IPS-11a (cell line): Measurements from ENCODE around the gene EIF4EBP2.

Source experiments
- H3K4me3 ChIP-seq: one replicate; pipeline ENCODE4 v1.5.1; 2013; ENCODE audit warnings: low read depth, low read length, control low read depth

The EIF4EBP2 gene

DNA sequence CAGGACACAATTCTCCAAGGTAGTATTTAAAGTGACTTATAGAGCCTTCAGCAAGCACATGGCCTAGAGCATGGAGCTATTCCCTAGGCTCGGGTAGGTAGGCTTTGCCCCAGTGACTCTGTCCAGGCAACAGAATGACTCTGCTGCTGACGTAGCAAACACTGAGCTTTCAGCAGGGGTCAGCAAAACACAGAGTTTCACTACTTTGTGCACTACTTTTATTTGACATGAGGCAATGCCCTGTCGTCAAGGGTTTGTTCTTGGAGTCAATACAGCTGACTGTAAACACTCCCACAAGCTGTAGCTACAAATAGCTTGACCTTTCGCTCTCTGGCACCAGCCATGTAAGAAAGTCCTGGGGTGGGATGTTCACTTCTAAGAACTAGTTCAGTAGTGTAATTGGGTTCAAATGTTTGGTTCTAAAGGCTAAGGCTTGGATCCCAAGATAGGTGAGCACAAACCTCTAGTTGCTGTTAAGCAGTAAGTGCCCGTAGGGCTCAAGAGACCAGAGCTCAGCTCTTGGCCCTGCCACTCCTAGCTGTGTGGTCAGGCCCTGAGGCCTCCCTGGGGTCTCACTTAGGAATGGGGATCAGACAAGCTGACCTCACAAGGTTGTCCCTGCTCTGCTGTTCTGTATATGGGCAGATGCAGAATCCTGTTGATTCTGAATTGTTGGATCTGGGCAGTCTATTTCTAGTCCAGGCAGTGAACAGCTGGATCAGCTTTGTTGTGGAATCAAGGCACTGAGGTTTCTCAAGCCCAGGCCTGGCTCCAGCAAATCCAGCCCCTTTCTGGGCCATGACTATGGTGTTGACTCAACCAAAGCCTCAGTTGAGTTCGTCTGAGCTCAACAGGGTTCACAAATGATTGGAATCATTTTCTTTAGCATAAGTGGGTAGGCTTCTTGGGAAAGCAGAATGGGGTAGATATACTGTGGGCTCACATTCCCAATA lies 26.8 kb downstream of the EIF4EBP2 start:
- no peak overlapping the region for H3K4me3 ChIP-seq

DNA sequence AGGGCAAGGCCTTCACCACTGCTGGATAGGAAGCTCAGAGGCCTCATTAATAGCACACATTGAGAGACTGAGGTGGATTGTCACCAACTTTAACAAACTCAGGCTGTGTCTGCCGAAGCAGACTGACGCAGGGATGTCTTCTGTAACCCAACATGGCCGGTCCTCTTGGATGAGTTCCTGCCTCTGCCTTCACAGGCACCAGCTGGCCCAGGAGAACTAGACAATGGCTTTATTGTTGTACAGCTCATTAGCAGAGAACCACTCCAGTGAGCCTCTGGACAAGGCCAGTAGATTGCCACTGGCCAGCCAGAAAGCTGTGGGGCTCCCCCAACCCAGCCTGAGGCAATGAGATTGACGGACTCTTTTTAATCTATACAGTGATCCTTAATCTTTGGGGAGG lies 28.2 kb downstream of the EIF4EBP2 start:
- no peak overlapping the region for H3K4me3 ChIP-seq

DNA sequence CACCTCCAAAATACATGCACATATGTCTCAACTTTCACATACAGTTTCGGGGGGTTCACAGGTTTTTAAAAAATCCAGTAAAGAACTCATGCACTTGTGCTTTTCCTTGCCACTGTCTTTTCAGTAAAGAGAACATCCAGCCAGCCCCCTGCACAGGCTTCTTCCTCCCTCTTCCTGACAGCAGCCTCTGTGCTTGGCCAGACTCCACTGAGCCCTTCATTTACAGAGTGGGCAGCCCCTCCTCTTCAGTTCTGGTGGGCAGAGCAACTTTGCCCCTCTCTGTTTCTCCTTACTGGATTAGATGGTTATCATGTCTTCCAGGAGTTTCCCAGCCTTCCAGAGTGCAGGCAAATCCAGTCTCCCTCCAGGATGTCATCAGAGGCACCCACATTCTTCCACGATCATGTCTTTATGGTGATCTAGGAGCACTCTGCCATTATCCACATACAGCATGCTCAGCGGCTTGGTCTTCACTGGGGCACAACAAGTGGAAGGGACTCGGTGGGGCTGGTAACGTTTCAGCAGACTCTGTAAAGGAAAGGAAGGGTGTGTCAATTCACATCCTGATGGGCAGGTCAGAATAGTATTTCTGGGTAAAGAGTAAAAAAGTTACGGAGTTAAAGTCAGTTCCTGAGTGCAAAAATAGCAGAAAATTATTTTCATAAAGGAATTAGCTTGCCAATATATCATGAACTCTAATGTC lies 28.8 kb downstream of the EIF4EBP2 start:
- no peak overlapping the region for H3K4me3 ChIP-seq

DNA sequence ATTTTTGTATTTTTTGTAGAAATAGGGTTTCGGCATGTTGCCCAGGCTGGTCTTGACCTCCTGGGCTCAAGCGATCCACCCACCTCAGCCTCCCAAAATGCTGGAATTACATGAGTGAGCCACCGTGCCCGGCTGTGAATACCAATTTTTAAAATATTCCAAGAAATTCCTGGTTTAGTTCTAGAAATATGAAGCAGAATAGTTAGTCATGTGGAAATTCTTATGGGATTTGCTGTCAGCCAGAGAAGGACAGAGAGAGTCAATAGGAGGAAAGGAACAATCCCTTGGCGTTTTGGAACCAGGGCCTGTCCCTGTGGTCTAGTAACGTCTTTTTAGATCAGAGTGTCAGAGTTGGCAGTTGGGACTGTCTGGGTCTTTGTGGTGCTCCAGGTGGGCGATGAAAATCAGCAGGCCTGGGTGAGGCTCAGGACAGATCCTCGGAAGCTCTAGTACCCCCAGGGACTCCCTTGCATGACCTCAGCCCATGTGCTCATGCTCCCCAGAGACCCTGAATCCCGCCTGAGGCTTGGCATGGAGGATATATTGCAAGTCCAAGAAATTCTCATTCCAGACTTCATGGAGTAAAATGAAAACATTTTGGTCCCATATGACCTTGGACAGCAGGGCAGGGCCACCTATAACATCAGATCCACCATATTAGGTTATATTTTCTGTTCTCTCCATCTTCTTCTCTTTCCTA lies 29.8 kb downstream of the EIF4EBP2 start:
- no peak overlapping the region for H3K4me3 ChIP-seq

DNA sequence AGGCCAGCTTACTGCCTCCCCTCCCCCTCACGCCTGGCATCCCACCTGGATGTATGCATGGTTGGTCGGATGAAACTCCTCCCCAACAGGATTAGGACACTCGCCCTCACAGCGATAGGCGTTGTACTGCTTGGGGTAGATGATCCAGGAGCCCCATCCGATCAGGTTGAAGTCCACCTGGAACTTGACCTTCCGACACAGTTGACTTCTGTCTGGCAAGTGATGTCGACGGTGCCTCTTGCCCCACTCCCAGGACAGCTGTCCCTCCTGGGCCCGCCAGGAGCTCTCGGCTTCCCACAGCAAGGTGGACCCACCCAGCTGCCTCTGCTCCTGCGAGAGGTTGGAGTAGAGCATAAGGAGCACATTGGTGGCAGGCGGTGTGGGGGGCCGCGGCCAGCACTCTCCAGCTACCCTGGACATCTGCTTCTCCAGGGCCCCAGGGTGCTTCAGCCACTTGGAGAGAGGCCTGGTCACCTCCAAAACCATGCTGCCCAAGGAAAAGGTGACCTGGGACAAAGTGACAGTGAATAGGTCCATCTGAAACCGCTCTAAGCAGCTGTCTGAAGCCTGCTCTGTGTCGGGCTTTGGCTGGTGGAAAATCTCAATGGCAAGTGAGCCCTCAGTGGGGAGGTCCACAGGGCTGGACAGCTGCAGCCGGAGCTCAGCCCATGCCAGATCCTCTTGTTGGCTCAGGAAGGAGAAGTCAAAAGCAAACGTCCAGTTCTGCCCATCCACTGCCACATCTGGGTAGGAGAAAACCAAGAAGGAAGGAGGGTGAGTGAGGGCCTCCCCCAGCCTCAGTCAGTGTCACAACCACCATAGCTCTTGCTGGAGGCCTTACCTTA lies 31.5 kb downstream of the EIF4EBP2 start:
- H3K4me3 ChIP-seq = no peak overlapping the region

DNA sequence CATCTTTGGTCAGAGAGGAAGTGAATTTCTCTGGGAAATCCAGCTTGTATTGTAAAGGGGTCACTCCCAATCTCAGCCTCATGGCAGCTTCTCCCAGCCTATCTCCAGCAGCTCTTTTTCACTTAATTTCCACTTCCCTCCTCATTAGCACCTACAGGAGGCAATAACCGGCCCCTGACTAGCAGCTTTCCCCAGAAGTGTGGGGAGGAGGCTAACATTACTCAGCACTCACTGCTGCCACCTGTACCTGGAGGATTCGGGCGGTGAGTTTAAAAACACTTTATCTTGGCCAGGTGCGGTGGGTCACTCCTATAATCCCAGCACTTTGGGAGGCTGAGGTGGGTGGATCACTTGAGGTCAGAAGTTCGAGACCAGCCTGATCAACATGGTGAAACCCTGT lies 33.8 kb downstream of the EIF4EBP2 start:
- H3K4me3 ChIP-seq = no peak overlapping the region

DNA sequence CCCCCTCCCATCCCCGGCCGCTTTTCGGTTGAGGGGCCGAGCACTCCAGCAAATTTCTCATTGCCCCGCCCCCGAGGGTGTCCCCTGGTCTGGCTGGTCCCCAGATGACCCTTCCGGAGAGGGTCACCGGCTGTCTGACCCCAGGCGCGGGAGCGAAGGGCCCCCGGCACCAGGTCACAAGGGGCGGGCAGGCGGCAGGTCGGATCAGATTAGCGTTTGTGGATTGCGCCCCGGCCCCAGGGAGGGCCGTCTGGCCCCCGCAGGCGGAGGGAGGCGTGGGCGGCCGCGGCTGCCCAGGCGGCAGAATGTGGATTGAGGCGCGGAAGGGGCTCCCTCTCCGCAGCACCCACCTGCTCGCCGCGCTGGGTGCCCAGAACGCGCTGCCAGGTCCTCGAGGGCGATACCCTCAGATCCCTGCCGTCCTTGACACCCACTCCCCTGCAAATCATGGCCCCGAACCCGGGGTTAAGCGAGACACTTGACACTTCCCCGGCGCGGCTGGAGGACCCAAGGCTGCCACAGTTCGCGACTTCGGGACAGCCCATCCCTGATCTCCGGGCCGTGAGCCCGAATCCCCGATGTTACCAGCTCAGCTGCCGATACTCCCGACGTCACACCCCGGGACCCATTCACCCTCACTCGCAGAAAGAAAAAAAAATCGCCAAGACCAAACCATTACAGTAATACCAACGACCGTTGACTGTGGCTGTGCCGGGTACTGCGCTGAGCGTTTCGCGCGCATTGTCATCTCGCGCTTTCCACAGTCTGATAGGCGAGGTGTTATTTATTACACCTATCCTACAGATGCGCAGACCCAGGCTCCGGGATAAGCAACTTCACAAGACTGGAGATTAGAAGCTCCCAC lies 36.6 kb downstream of the EIF4EBP2 start:
- H3K4me3 ChIP-seq = peak overlapping the region; percentile 69

DNA sequence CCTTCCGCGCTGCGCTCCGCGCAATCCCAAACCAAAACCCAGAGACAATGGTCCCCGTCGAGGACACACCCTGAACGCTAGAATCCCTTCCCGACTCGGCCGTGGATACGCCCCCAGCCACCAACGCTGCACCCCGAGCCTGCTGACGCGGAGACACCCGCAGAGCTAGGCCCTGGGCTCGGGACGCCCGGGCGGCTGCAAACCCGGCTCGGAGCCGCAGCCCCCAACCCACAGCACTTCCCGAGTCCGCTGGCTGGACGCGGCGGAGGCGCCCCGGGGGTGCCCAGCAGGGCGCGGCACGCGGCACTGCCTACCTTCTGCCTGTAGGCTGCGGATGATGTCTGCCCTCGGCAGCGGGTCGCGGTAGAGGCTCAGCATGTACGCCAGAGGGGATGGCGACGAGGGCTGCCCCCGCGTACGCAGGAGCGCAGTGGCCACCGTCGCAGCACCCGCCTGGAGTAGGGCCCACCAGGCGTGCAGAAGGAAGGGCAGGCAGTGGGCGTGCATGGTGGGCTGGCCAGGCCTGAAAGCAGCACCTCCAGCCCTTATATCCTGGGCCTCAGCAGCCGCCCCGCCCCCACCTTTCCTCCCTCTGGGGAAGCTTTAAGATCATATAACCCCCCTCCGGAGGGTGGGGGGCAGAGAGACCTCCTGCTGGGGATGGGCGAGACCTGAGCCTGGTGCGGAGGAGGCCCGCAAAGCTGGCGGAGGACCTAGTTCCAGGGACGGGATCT lies 37.4 kb downstream of the EIF4EBP2 start, which contains the start of gene NODAL:
Gene NODAL (minus strand): TSS at position 521 of the 734 bp plus-strand sequence. CDS start 14 bp downstream, at position 507.
- peak within 1 kb of the TSS; percentile 69 for H3K4me3 ChIP-seq

DNA sequence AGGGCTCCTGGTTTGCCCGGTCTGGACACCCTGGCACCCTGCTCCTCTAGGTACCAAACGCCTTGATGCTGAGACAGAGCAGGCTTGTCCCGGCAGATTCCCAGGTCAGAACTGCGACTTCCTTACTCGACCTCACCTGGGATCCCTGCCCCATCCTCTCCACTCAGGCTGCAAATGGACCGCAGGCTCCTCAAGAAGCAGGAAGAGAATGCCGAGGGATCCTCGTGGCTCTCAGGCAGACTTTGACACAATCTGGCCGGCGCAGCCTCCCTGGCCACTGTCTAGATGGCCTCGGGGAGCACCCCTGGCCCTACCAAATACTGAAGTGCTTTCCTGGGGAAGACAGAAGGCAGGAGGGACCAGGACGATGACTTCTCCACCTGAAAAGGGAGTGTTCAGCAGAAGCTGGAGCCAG lies 38.0 kb downstream of the EIF4EBP2 start:
- H3K4me3 ChIP-seq = peak overlapping the region; percentile 21

DNA sequence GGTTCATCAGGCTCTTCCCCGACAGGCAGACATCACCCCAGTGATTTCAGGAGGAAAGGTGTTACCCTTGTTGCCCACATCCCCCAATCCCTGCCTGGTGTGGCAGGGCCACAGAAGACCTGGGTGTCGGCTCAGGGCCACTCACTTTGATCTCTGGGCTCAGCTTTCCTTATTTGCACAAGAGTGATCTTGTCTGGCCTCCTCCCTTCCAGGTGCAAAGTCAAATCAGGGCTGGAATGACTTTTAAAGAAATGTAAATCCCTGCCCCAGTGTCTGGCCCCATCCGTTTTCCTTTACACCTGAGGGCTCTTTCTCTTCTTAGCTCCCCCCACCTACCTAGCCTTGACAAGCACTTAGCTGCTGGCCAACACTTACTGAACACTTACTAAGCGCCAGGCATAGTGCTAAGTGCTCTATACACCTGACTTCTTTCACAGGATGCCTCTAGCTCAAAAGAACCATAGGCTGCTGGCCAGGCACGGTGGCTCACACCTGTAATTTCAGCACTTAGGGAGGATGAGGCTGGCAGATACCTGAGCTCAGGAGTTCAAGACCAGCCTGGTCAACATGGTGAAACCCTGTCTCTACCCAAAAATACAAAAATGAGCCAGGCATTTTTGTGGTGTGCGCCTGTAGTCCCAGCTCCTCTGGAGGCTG lies 38.5 kb downstream of the EIF4EBP2 start:
- H3K4me3 ChIP-seq = peak overlapping the region; percentile 21

DNA sequence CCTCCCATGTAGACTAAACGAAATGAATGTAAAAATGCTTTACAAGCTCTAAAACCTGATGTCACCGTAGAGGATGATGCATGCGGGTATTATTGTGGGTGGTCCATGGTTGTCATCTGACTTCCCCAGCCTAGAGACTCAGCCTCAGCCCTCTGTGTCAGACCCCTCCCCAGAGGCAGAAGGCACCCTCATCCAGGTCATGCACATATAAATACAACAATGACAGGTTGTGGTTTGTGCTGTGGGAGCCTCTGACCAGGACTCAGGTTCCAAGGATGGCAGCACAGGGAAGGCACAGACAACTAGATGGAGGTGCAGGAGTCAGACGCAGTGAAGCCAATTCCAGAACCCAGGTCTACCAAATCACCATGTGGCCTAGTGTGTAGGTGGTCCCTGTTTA lies 40.8 kb downstream of the EIF4EBP2 start:
- H3K4me3 ChIP-seq = no peak overlapping the region

DNA sequence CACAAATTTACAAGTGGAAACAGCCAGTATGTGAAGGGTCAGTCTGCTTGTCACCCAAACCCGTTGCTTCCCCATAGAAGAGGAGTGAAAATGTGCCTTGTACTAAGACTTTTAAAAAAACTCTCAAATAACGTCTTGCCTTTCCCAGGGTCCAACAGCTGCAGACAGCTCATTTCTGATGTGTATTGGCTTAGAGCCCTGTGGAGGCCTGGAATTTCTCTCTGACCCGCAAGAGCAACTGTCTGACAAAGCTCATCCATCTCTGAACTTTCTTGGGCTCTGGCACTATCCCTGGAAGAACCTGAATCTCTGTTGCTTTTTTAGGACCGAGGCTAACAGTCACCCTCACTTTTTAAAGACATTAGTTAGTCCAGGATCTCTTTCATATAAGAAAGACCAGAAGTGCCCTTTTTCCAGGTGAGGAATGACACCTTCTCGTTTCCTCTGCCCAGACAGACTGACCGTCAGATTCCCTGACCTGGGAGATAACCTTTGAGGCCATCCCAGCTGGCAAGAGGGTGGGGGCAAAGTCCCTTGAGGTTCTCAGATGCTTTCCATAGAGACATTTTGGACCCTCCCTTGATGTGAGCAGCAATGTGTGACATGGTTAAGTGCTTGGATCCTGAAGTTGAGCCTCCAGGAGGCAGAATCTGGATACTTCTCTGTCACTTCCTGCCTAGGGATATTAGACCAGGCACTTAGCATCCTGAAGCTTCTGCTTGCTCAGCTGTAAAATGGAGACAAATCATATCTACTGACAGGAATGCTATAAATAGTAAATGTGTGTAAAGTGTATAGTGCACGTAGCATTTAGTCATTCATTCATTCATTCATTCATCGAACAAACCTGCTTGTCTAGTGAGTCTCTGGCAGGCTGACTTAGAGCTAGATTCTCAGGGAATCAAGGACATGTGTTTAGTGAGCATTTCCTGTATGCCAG lies 42.0 kb downstream of the EIF4EBP2 start:
- no peak overlapping the region for H3K4me3 ChIP-seq

DNA sequence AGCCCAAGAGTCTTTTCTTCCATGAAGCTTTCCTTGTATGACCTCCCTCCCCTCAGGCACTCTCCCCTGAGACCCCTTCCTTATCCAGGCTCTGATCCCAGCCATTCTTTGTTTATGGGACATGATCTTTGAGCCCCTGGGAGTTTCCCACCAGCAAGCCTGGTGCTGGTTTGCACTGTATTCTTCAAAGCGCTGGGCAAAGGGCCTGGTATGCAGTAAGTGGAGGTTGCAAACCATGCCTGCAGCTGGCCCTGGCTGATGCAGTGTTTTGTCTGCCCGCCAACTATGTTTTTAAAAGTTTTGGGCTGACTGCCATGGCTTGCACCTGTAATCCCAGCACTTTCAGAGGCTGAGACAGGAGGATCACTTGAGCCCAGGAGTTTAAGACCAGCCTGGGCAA lies 44.3 kb downstream of the EIF4EBP2 start:
- no peak overlapping the region for H3K4me3 ChIP-seq

DNA sequence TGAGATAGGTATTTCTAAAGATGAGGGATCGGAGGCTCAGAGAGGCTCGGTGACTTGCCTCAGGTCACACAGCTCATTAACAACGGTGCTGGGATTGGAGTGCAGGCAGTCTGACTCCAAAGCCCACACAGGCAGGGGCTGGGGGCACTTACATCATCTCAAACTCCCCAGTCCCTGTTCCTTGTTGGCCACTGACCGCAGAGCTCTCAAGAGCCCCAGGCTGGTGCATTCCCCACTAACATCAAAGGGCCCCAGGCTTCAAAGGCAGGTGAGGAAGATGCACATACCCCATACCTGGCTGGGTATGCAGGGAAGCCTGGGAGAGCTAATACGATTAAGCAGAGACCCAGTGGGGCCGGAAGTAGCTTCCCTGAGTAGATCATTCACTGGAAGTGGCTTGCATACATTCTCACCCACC lies 51.3 kb downstream of the EIF4EBP2 start:
- no peak overlapping the region for H3K4me3 ChIP-seq

DNA sequence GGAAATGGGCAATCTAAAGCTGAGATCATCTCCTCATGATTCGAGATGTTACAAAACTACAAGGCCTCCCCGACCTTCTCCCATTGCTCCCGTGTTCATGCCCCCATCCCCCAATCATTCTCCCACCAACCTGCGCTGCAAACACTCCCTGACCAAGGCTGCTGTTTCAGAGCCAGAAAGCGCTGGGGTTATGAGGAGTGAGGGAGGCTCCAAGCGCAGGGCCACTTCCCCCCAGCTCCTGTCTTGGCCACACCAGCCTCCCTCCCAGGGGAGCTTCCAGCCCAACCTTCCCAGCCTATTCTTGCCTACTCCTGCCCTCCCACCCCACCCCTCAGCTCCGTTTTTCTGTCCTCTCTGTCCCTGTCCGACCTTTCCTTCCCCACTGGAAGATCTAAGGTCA lies 52.2 kb downstream of the EIF4EBP2 start:
- H3K4me3 ChIP-seq = no peak overlapping the region

DNA sequence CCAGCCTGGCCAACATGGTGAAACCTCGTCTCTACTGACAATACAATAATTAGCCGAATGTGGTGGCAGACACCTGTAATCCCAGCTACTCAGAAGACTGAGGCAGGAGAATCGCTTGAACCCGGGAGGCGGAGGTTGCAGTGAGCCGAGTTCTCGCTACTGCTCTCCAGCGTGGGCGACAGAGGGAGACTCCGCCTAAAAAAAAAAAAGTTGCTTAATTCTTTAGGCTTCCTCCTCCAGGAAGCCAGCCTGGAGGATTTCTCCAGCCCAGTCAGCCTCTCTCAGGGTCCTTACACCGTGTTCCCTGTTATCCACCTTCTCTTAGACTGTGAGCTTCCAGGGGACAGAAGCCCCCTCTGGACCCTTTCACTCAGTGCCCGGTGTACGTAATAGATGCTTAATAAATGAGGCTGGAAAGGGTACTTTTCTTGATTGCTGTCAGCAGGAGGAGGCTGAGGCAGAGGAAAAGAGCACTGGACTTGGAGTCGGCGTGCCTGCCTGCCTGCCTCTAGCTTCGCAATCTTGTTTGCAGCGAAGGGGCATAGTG lies 53.9 kb downstream of the EIF4EBP2 start:
- peak overlapping the region; percentile 27 for H3K4me3 ChIP-seq
